Left lung (tissue), 10 donors: ENCODE measurements around the gene FOXL3. TPM values are rescaled to one million over a fixed set of nuclear protein-coding genes. Genes with fewer than 3 reads are reported as not detected.
A peak's percentile ranks its signal among the peaks of the same experiment; 100 is the strongest.

Source experiments
- ATAC-seq: fragments of 200-7000 bp; cut with Tn5 transposase; one replicate; pipeline ENCODE4 v1.9.1; 2020; ENCODE audit warnings: moderate library complexity
- DNase-seq, 4 donors: peaks; one replicate each; pipeline ENCODE4 v3.0.0-alpha.2; 2013 to 2020
- H3K27ac ChIP-seq, 2 donors: fragments of 200-600 bp; sonication (generic) in 1 of 2; one replicate each; pipeline versions ENCODE4 v1.5.0 to v1.8.0; 2020 to 2021
- H3K27me3 ChIP-seq, 2 donors: fragments of 200-600 bp; sonication (generic) in 1 of 2; one replicate each; pipeline versions ENCODE4 v1.5.0 to v1.8.0; 2020 to 2021
- H3K36me3 ChIP-seq, 2 donors: fragments of 200-600 bp; sonication (generic) in 1 of 2; one replicate each; pipeline versions ENCODE4 v1.5.0 to v1.8.0; 2020 to 2021
- H3K4me1 ChIP-seq, 2 donors: fragments of 200-600 bp; one replicate each; pipeline ENCODE4 v1.8.0; 2021
- H3K4me3 ChIP-seq, 2 donors: fragments of 200-600 bp; sonication (generic) in 1 of 2; one replicate each; pipeline versions ENCODE4 v1.5.0 to v1.8.0; 2020 to 2021; ENCODE audit warnings: mild to moderate bottlenecking in 1 of 2
- H3K9me3 ChIP-seq, 2 donors: fragments of 200-600 bp; sonication (generic) in 1 of 2; one replicate each; pipeline versions ENCODE4 v1.5.0 to v1.8.0; 2020 to 2021
- intact Hi-C, 2 donors: fragments of 100-400 bp; cut with DNase I; formaldehyde crosslinking; loops; one replicate each; pipeline versions ENCODE4 v1.11.2 to v1.14.2; 2022
- polyA plus RNA-seq, 6 donors: library from polyadenylated mRNA; unstranded; fragments of 120-200 nt; gene quantifications; one replicate each; pipeline ENCODE4 v1.2.1, GENCODE V29; 2013; ENCODE audit not compliant: insufficient read length in 6 of 6
- total RNA-seq, 2 donors: library from RNA; stranded (reverse); fragmentation: NEBNext Ultra II Directional; extraction: Animal tissue kit (Norgen Biotek cat#: 25700); gene quantifications; one replicate each; pipeline ENCODE4 v1.2.1, GENCODE V29; 2021
- TF ChIP-seq, protein P1 (sequence below), 2 donors: fragments of 200-600 bp; sonication (generic) in 1 of 2; IDR thresholded peaks; one replicate each; pipeline versions ENCODE4 v1.5.0 to v1.8.0; 2021; ENCODE audit warnings: antibody characterized with exemption in 2 of 2
- donor health status: DM: no; HTN: yes; CAD: no.
- donor health status: DM: no; HTN: no; CAD: no.

The FOXL3 gene
- total and polyA plus RNA-seq, 8 donors: not detected

DNA sequence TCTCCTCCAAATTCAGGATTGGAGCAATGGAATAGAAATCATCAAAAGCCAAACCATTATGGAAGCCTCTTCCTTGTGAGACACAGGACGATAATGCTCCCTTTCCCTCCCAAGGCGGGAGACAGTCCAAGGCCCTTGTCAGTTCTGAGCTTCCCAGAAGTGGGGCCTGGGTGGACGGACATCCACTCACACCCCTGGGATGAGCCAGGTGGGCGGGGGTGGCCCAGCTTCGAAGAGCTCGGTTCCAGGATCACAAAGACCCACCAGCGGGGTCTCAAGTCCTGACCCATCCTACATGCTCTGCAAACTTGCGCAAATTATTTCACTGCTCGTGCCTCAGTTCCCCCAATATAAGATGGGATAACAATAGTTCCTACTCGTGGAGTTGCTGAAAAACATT, 10.1 kb upstream of the FOXL3 start:
- H3K27ac ChIP-seq: no peak overlapping the region
- intact Hi-C loops: no loop called here
- H3K27me3 ChIP-seq: peaks cover 0 to 6% of the 10 kb centered on the region in 2 donors
- ATAC-seq: no peak
- peaks cover 0 to 12% of the 10 kb centered on the region in 2 donors for H3K9me3 ChIP-seq
- H3K4me1 ChIP-seq: no peaks in the 10 kb centered on the region
- no peak overlapping the region for H3K4me3 ChIP-seq
- TF ChIP-seq, protein P1, sequence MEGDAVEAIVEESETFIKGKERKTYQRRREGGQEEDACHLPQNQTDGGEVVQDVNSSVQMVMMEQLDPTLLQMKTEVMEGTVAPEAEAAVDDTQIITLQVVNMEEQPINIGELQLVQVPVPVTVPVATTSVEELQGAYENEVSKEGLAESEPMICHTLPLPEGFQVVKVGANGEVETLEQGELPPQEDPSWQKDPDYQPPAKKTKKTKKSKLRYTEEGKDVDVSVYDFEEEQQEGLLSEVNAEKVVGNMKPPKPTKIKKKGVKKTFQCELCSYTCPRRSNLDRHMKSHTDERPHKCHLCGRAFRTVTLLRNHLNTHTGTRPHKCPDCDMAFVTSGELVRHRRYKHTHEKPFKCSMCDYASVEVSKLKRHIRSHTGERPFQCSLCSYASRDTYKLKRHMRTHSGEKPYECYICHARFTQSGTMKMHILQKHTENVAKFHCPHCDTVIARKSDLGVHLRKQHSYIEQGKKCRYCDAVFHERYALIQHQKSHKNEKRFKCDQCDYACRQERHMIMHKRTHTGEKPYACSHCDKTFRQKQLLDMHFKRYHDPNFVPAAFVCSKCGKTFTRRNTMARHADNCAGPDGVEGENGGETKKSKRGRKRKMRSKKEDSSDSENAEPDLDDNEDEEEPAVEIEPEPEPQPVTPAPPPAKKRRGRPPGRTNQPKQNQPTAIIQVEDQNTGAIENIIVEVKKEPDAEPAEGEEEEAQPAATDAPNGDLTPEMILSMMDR (IDR thresholded peaks at IDR 0.05): no peak
- DNase-seq: peak in 1 of 4 donors; percentile 21
- no peaks in the 10 kb centered on the region for H3K36me3 ChIP-seq

DNA sequence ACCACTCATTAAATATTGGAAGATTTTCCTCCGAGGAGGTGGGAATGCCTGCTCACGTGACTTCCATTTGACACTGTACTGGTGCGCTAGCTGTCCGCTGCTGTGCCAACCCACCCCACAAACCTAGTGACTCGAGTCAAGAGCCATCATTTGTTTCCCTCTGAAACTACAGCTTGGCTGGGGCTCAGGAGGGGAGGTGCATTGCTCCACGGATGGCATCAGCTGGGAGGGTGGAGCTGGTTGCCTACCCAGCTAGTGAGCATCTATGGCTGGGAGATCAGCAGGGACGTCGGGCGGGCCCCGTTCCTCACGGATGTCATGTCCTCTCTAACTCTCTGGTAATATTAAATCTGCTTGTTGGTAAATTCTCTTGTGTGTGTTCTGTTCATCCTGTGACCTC, 9.5 kb upstream of the FOXL3 start:
- H3K4me3 ChIP-seq: no peak overlapping the region
- DNase-seq: peak in 1 of 4 donors; percentile 21
- ATAC-seq: no peak
- H3K9me3 ChIP-seq: peaks cover 0 to 12% of the 10 kb centered on the region in 2 donors
- peaks cover 0 to 13% of the 10 kb centered on the region in 2 donors for H3K27me3 ChIP-seq
- no peak overlapping the region for H3K27ac ChIP-seq
- no peaks in the 10 kb centered on the region for H3K36me3 ChIP-seq
- intact Hi-C loops: no loop called here
- TF ChIP-seq, protein P1 (IDR thresholded peaks at IDR 0.05): no peak
- H3K4me1 ChIP-seq: no peaks in the 10 kb centered on the region

DNA sequence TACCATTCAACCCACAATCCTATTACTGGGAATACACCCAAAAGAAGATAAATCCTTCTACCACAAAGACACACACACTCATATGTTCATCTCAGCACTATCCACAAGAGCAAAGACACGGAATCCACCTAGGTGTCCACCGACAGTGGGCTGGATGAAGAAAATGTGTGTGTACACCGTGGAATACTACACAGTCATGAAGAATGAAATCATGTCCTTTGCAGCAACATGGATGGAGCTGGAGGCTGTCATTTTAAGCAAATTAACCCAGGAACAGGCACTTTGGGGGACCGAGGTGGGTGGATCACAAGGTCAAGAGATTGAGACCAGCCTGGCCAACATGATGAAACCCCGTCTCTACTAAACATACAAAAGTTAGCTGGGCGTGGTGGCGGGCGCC, 8.3 kb upstream of the FOXL3 start:
- H3K9me3 ChIP-seq: peaks cover 0 to 4% of the 10 kb centered on the region in 2 donors
- intact Hi-C loops: no loop called here
- H3K4me1 ChIP-seq: no peaks in the 10 kb centered on the region
- DNase-seq (no peak), ATAC-seq (no peak)
- H3K27me3 ChIP-seq: peaks cover 0 to 25% of the 10 kb centered on the region in 2 donors
- TF ChIP-seq, protein P1 (IDR thresholded peaks at IDR 0.05): no peak
- no peak overlapping the region for H3K27ac ChIP-seq
- H3K36me3 ChIP-seq: no peaks in the 10 kb centered on the region
- no peak overlapping the region for H3K4me3 ChIP-seq

DNA sequence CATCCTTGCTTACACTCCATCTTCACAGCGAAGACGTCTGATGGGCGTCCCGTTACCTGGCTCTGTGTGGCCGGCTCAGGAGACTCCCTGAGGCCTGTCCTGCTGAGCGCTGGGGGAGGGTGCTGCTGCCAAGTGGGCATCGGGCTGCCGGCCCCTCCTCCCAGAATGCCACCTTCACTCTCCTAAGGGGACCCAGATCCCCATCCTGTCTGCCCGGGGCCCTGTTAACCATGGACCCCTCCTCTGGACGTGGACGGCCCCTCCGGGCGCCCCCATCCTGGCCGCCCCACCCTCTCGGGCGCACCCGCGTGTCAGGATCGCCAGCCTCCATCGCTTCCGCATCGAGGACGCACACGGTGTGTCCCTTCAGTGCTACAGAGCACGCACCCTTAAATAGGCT, 7.3 kb upstream of the FOXL3 start:
- Histone ChIP-seq H3K36me3 (no peaks in the 10 kb centered on the region), H3K27ac (no peak overlapping the region), H3K9me3 (no peaks in the 10 kb centered on the region), H3K27me3 (peaks cover 0 to 28% of the 10 kb centered on the region in 2 donors), H3K4me3 (no peak overlapping the region), H3K4me1 (no peaks in the 10 kb centered on the region)
- DNase-seq: no peak
- TF ChIP-seq, protein P1 (IDR thresholded peaks at IDR 0.05): no peak
- intact Hi-C loops: no loop called here
- no peak for ATAC-seq

DNA sequence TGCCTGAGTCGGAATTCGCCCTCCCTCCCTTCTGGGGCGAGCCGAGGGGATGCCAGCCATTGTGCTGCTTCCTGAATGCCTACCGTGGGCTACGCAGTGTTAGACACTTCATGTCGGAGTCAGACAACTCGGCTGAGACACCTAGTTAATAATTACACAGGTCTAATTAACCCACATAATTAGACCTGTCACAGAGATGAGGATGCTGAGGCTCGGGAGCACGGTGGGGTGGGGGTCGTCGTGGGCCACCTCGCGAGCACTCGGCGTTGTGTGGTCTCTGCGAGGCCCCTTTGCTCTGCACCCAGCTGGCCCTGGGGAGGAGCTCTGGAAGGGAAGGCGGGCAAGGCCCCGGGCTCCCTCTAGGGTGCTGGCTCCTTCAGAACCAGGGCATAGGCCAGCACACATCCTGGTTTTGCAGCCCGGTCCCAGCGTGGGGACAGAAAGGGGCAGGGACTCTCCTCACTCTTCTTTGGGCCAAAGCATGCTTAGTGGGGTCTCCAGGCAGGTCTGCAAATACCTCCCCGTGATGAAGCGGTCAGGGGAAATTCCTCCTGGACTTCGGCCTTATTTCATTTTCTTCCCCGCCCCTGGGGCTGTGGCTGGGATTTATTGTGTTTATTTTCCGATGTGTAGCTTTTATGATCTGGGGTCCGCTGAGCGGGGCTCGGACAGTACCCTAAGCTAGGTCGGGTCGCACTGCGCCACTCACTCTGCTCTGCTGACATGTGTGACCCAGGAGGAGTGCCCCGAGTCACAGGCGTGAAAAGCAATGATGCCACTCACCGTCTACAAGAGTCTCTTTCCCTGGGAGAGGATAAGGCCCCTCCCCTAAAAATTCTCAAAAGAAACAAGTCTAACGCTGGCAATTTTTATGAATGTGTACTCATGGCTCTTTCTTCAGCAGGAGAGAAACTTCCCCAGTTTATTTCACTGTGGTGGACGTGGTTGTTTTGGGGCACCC, 4.9 kb upstream of the FOXL3 start:
- Histone ChIP-seq H3K9me3 (no peaks in the 10 kb centered on the region), H3K27ac (no peak overlapping the region), H3K36me3 (no peaks in the 10 kb centered on the region), H3K27me3 (peaks cover 16 to 51% of the 10 kb centered on the region in 2 donors), H3K4me3 (no peak overlapping the region), H3K4me1 (no peaks in the 10 kb centered on the region)
- TF ChIP-seq, protein P1 (IDR thresholded peaks at IDR 0.05): no peak
- DNase-seq (no peak), ATAC-seq (no peak)
- intact Hi-C loops: no loop called here
